ACC112 (cell line): Measurements from ENCODE around the gene SYNPO2L.
"Not testable (repeated sequence)": the region's sequence is repeated elsewhere in the genome, so short reads cannot be mapped to it uniquely, and the experiment has no call there.

Experiments
- H2AFZ ChIP-seq: fragments of 200-600 bp; sonication (generic); one replicate; pipeline ENCODE4 v1.6.0; 2017; ENCODE audit warnings: antibody characterized with exemption, low read length; ENCODE audit not compliant: unreplicated experiment
- H3K27ac ChIP-seq: fragments of 200-600 bp; sonication (generic); 2 replicates; pipeline ENCODE4 v1.5.1; 2014; ENCODE audit warnings: low read depth, mild to moderate bottlenecking, antibody characterized with exemption, low read length, moderate library complexity
- H3K27me3 ChIP-seq: fragments of 200-600 bp; sonication (generic); 2 replicates; pipeline ENCODE4 v1.6.1; 2014; ENCODE audit warnings: mild to moderate bottlenecking, antibody characterized with exemption, low read length, moderate library complexity, mixed read lengths; ENCODE audit not compliant: insufficient read depth
- H3K36me3 ChIP-seq: fragments of 200-600 bp; sonication (generic); 2 replicates; pipeline ENCODE4 v1.6.1; 2016; ENCODE audit warnings: mild to moderate bottlenecking, antibody characterized with exemption, low read length, moderate library complexity, mixed read lengths; ENCODE audit not compliant: insufficient read depth
- H3K4me1 ChIP-seq: fragments of 200-600 bp; sonication (generic); one replicate; pipeline ENCODE4 v1.6.1; 2016; ENCODE audit warnings: low read length, mixed read lengths; ENCODE audit not compliant: insufficient read depth, unreplicated experiment, control insufficient read depth
- H3K4me3 ChIP-seq: fragments of 200-600 bp; sonication (generic); 2 replicates; pipeline ENCODE4 v1.5.1; 2014; ENCODE audit warnings: mild to moderate bottlenecking, low read depth, low read length
- H3K79me2 ChIP-seq: fragments of 200-600 bp; sonication (generic); one replicate; pipeline ENCODE4 v1.6.0; 2016; ENCODE audit warnings: low read length; ENCODE audit not compliant: control insufficient read depth, unreplicated experiment, insufficient read depth

The SYNPO2L gene

GRCh38 chr10:73655990-73656298 lies at the start of gene SYNPO2L:
SYNPO2L (minus strand) TSS chr10:73656029; CDS start chr10:73655922, 107 bp downstream.
- Histone ChIP-seq H2AFZ (no peak within 1 kb of the TSS), H3K4me3 (no peak within 1 kb of the TSS), H3K79me2 (no peaks in the 10 kb centered on the region), H3K27ac (no peak within 1 kb of the TSS), H3K27me3 (no peaks in the 10 kb centered on the region), H3K36me3 (no peaks in the 10 kb centered on the region), H3K4me1 (peaks cover 1% of the 10 kb centered on the region)

GRCh38 chr10:73703924-73704323 lies 48.1 kb upstream of the SYNPO2L start:
- H3K4me1 ChIP-seq, H3K27me3 ChIP-seq, H3K4me3 ChIP-seq, H3K27ac ChIP-seq, H3K36me3 ChIP-seq, H3K79me2 ChIP-seq, H2AFZ ChIP-seq: not testable (repeated sequence)

GRCh38 chr10:73698819-73699218 lies 43.0 kb upstream of the SYNPO2L start:
- H3K4me1 ChIP-seq, H3K27me3 ChIP-seq, H2AFZ ChIP-seq: not testable (repeated sequence)

GRCh38 chr10:73697675-73698159 lies 41.9 kb upstream of the SYNPO2L start, which contains the start of gene AGAP5:
AGAP5 (minus strand) TSS chr10:73698109; CDS start chr10:73697755, 354 bp downstream.
- H2AFZ ChIP-seq, H3K27ac ChIP-seq, H3K36me3 ChIP-seq, H3K79me2 ChIP-seq, H3K4me3 ChIP-seq, H3K4me1 ChIP-seq, H3K27me3 ChIP-seq: not testable (repeated sequence)

More at GRCh38 chr10:73698819-73699218, 43.0 kb upstream of the SYNPO2L start:
- H3K4me3 ChIP-seq, H3K27ac ChIP-seq, H3K36me3 ChIP-seq, H3K79me2 ChIP-seq: not testable (repeated sequence)

- not testable (repeated sequence) for H2AFZ ChIP-seq, H3K4me3 ChIP-seq, H3K36me3 ChIP-seq, H3K27me3 ChIP-seq, H3K27ac ChIP-seq, H3K4me1 ChIP-seq, H3K79me2 ChIP-seq
Measured at GRCh38 chr10:73695302-73695701, 39.5 kb upstream of the SYNPO2L start.

- not testable (repeated sequence) for H3K79me2 ChIP-seq, H3K4me1 ChIP-seq, H3K36me3 ChIP-seq, H3K27me3 ChIP-seq, H3K27ac ChIP-seq, H3K4me3 ChIP-seq, H2AFZ ChIP-seq
Measured at GRCh38 chr10:73690755-73691154, 34.9 kb upstream of the SYNPO2L start.

- H3K79me2 ChIP-seq, H3K27ac ChIP-seq, H3K36me3 ChIP-seq, H2AFZ ChIP-seq, H3K27me3 ChIP-seq, H3K4me3 ChIP-seq, H3K4me1 ChIP-seq: not testable (repeated sequence)
Measured at GRCh38 chr10:73689596-73689995, 33.8 kb upstream of the SYNPO2L start.

GRCh38 chr10:73687641-73688040 lies 31.8 kb upstream of the SYNPO2L start:
- H3K4me1 ChIP-seq, H3K79me2 ChIP-seq, H3K27ac ChIP-seq, H3K36me3 ChIP-seq, H2AFZ ChIP-seq, H3K4me3 ChIP-seq, H3K27me3 ChIP-seq: not testable (repeated sequence)

- not testable (repeated sequence) for H3K36me3 ChIP-seq, H3K27me3 ChIP-seq, H3K27ac ChIP-seq, H3K4me1 ChIP-seq, H3K4me3 ChIP-seq, H2AFZ ChIP-seq, H3K79me2 ChIP-seq
Measured at GRCh38 chr10:73674546-73674945, 18.7 kb upstream of the SYNPO2L start.

GRCh38 chr10:73668378-73668777 lies 12.5 kb upstream of the SYNPO2L start:
- not testable (repeated sequence) for H2AFZ ChIP-seq, H3K79me2 ChIP-seq, H3K36me3 ChIP-seq, H3K27ac ChIP-seq, H3K4me1 ChIP-seq, H3K27me3 ChIP-seq, H3K4me3 ChIP-seq

- H3K27ac ChIP-seq, H2AFZ ChIP-seq, H3K79me2 ChIP-seq, H3K4me3 ChIP-seq, H3K4me1 ChIP-seq, H3K27me3 ChIP-seq, H3K36me3 ChIP-seq: not testable (repeated sequence)
Measured at GRCh38 chr10:73666153-73666809, 10.5 kb upstream of the SYNPO2L start.
